ENCODE measurements around the gene ADIPOR1.
"Not testable (repeated sequence)": the region's sequence is repeated elsewhere in the genome, so short reads cannot be mapped to it uniquely, and the experiment has no call there.

The ADIPOR1 gene

GRCh38 chr1:202915146-202915545, 43.0 kb downstream of the ADIPOR1 start:
- H3K27ac ChIP-seq (ENCODE audit: insufficient read depth, low read depth, low read length, poor library complexity, severe bottlenecking), result no peak overlapping the region
- peaks cover 43% of the 10 kb centered on the region for H3K36me3 ChIP-seq (ENCODE audit: control insufficient read depth, insufficient read depth, low read length)
- H3K9me3 ChIP-seq (ENCODE audit: control insufficient read depth, low read length), result no peaks in the 10 kb centered on the region
- no peaks in the 10 kb centered on the region for H3K4me1 ChIP-seq (ENCODE audit: control insufficient read depth, insufficient read depth, low read length)
- no peak overlapping the region for H3K4me3 ChIP-seq (ENCODE audit: insufficient read depth, low read depth, low read length)
- H3K27me3 ChIP-seq (ENCODE audit: control insufficient read depth, insufficient read depth, low read length, poor library complexity, severe bottlenecking), result no peaks in the 10 kb centered on the region

- H3K27me3 ChIP-seq (ENCODE audit: control insufficient read depth, insufficient read depth, low read length, poor library complexity, severe bottlenecking); H3K4me1 ChIP-seq (ENCODE audit: control insufficient read depth, insufficient read depth, low read length); H3K4me3 ChIP-seq (ENCODE audit: insufficient read depth, low read depth, low read length); H3K27ac ChIP-seq (ENCODE audit: insufficient read depth, low read depth, low read length, poor library complexity, severe bottlenecking); H3K9me3 ChIP-seq (ENCODE audit: control insufficient read depth, low read length): not testable (repeated sequence)
- 96 to 97% methylated on average over 4 of the region's 4 CpGs for WGBS, 2 experiments
- H3K36me3 ChIP-seq (ENCODE audit: control insufficient read depth, insufficient read depth, low read length), result peaks cover 32% of the 10 kb centered on the region
Observed at GRCh38 chr1:202912476-202912875, 45.6 kb downstream of the ADIPOR1 start.

GRCh38 chr1:202909494-202909893, 48.6 kb downstream of the ADIPOR1 start:
- Histone ChIP-seq H3K27ac (ENCODE audit: insufficient read depth, low read depth, low read length, poor library complexity, severe bottlenecking) (no peak overlapping the region), H3K27me3 (ENCODE audit: control insufficient read depth, insufficient read depth, low read length, poor library complexity, severe bottlenecking) (no peaks in the 10 kb centered on the region), H3K4me1 (ENCODE audit: control insufficient read depth, insufficient read depth, low read length) (no peaks in the 10 kb centered on the region), H3K36me3 (ENCODE audit: control insufficient read depth, insufficient read depth, low read length) (peaks cover 16% of the 10 kb centered on the region), H3K4me3 (ENCODE audit: insufficient read depth, low read depth, low read length) (no peak overlapping the region), H3K9me3 (ENCODE audit: control insufficient read depth, low read length) (no peaks in the 10 kb centered on the region)
- WGBS, 2 experiments, result 75 to 97% methylated on average over 1 of the region's 1 CpG

- H3K4me3 ChIP-seq (ENCODE audit: insufficient read depth, low read depth, low read length), result no peak overlapping the region
Observed at GRCh38 chr1:202908998-202909397, 49.1 kb downstream of the ADIPOR1 start.

GRCh38 chr1:202905331-202905730, 52.8 kb downstream of the ADIPOR1 start:
- WGBS, 2 experiments, result 62% methylated on average over 4 of the region's 4 CpGs
- Histone ChIP-seq H3K27ac (ENCODE audit: insufficient read depth, low read depth, low read length, poor library complexity, severe bottlenecking) (no peak overlapping the region), H3K9me3 (ENCODE audit: control insufficient read depth, low read length) (no peaks in the 10 kb centered on the region), H3K27me3 (ENCODE audit: control insufficient read depth, insufficient read depth, low read length, poor library complexity, severe bottlenecking) (no peaks in the 10 kb centered on the region), H3K36me3 (ENCODE audit: control insufficient read depth, insufficient read depth, low read length) (peaks cover 9% of the 10 kb centered on the region), H3K4me1 (ENCODE audit: control insufficient read depth, insufficient read depth, low read length) (no peaks in the 10 kb centered on the region), H3K4me3 (ENCODE audit: insufficient read depth, low read depth, low read length) (no peak overlapping the region)

More at GRCh38 chr1:202908998-202909397, 49.1 kb downstream of the ADIPOR1 start:
- no peaks in the 10 kb centered on the region for H3K4me1 ChIP-seq (ENCODE audit: control insufficient read depth, insufficient read depth, low read length)
- no peaks in the 10 kb centered on the region for H3K9me3 ChIP-seq (ENCODE audit: control insufficient read depth, low read length)
- peaks cover 16% of the 10 kb centered on the region for H3K36me3 ChIP-seq (ENCODE audit: control insufficient read depth, insufficient read depth, low read length)
- H3K27me3 ChIP-seq (ENCODE audit: control insufficient read depth, insufficient read depth, low read length, poor library complexity, severe bottlenecking), result no peaks in the 10 kb centered on the region
- WGBS, 2 experiments, result 97 to 98% methylated on average over 4 to 6 of the region's 6 CpGs
- no peak overlapping the region for H3K27ac ChIP-seq (ENCODE audit: insufficient read depth, low read depth, low read length, poor library complexity, severe bottlenecking)

- H3K9me3 ChIP-seq (ENCODE audit: control insufficient read depth, low read length); H3K27ac ChIP-seq (ENCODE audit: insufficient read depth, low read depth, low read length, poor library complexity, severe bottlenecking); H3K4me1 ChIP-seq (ENCODE audit: control insufficient read depth, insufficient read depth, low read length); H3K36me3 ChIP-seq (ENCODE audit: control insufficient read depth, insufficient read depth, low read length); H3K4me3 ChIP-seq (ENCODE audit: insufficient read depth, low read depth, low read length); H3K27me3 ChIP-seq (ENCODE audit: control insufficient read depth, insufficient read depth, low read length, poor library complexity, severe bottlenecking): not testable (repeated sequence)
- 89 to 94% methylated on average over 5 of the region's 5 CpGs for WGBS, 2 experiments
Observed at GRCh38 chr1:202903808-202904207, 54.3 kb downstream of the ADIPOR1 start.

GRCh38 chr1:202901555-202901954, 56.6 kb downstream of the ADIPOR1 start:
- no peaks in the 10 kb centered on the region for H3K4me1 ChIP-seq (ENCODE audit: control insufficient read depth, insufficient read depth, low read length)

GRCh38 chr1:202892501-202892900, 65.6 kb downstream of the ADIPOR1 start:
- Histone ChIP-seq H3K4me3 (ENCODE audit: insufficient read depth, low read depth, low read length) (no peak overlapping the region), H3K9me3 (ENCODE audit: control insufficient read depth, low read length) (no peaks in the 10 kb centered on the region), H3K27ac (ENCODE audit: insufficient read depth, low read depth, low read length, poor library complexity, severe bottlenecking) (no peak overlapping the region), H3K36me3 (ENCODE audit: control insufficient read depth, insufficient read depth, low read length) (peaks cover 24% of the 10 kb centered on the region), H3K4me1 (ENCODE audit: control insufficient read depth, insufficient read depth, low read length) (no peaks in the 10 kb centered on the region), H3K27me3 (ENCODE audit: control insufficient read depth, insufficient read depth, low read length, poor library complexity, severe bottlenecking) (no peaks in the 10 kb centered on the region)
- WGBS, 2 experiments, result 95 to 97% methylated on average over 7 of the region's 7 CpGs

More at GRCh38 chr1:202901555-202901954, 56.6 kb downstream of the ADIPOR1 start:
- H3K27ac ChIP-seq (ENCODE audit: insufficient read depth, low read depth, low read length, poor library complexity, severe bottlenecking), result no peak overlapping the region
- H3K27me3 ChIP-seq (ENCODE audit: control insufficient read depth, insufficient read depth, low read length, poor library complexity, severe bottlenecking), result no peaks in the 10 kb centered on the region
- WGBS, 2 experiments, result 98 to 100% methylated on average over 3 of the region's 4 CpGs
- peaks cover 4% of the 10 kb centered on the region for H3K36me3 ChIP-seq (ENCODE audit: control insufficient read depth, insufficient read depth, low read length)
- no peaks in the 10 kb centered on the region for H3K9me3 ChIP-seq (ENCODE audit: control insufficient read depth, low read length)
- H3K4me3 ChIP-seq (ENCODE audit: insufficient read depth, low read depth, low read length), result no peak overlapping the region

All from ectodermal cell (in vitro differentiated cells).